ENCODE results near the gene DLG2. TPM values are rescaled to one million over a fixed set of nuclear protein-coding genes. Genes with fewer than 3 reads are reported as not detected.

Gene DLG2
- total RNA-seq, 4 donors from 2014 or later: 37.9 to 71.5 (median 44.9) TPM

GRCh38 chr11:84526250-84526649 lies 1100.9 kb downstream of the DLG2 start:
- Histone ChIP-seq H3K27ac (no peak overlapping the region), H3K4me1 (no peaks in the 10 kb centered on the region), H3K36me3 (no peaks in the 10 kb centered on the region), H3K27me3 (no peaks in the 10 kb centered on the region), H3K4me3 (no peak overlapping the region), H3K9me3 (no peaks in the 10 kb centered on the region)
- no peak for TF ChIP-seq POLR2A (IDR thresholded peaks at IDR 0.05)
- no peak for TF ChIP-seq EP300 (IDR thresholded peaks at IDR 0.05)
- no peak for TF ChIP-seq POLR2AphosphoS5 (IDR thresholded peaks at IDR 0.05)
- TF ChIP-seq CTCF (IDR thresholded peaks at IDR 0.05): no peak
- DNase-seq (ENCODE audit: low spot score in 2 of 2): no peak

GRCh38 chr11:84524422-84525051 lies 1102.6 kb downstream of the DLG2 start:
- 39% methylated on average over 3 of the region's 3 CpGs for WGBS

GRCh38 chr11:84522331-84522730 lies 1104.8 kb downstream of the DLG2 start:
- no peak for DNase-seq (ENCODE audit: low spot score in 2 of 2)
- no peaks in the 10 kb centered on the region for H3K4me1 ChIP-seq
- no peak overlapping the region for H3K4me3 ChIP-seq
- no peaks in the 10 kb centered on the region for H3K9me3 ChIP-seq
- H3K27me3 ChIP-seq: no peaks in the 10 kb centered on the region
- H3K36me3 ChIP-seq: no peaks in the 10 kb centered on the region
- TF ChIP-seq EP300 (IDR thresholded peaks at IDR 0.05) (no peak), POLR2A (IDR thresholded peaks at IDR 0.05) (no peak), CTCF (IDR thresholded peaks at IDR 0.05) (no peak), POLR2AphosphoS5 (IDR thresholded peaks at IDR 0.05) (no peak)
- H3K27ac ChIP-seq: no peak overlapping the region

More at GRCh38 chr11:84524422-84525051, 1102.6 kb downstream of the DLG2 start:
- TF ChIP-seq CTCF (IDR thresholded peaks at IDR 0.05): peak in 1 of 2 donors; percentile 4
- TF ChIP-seq EP300 (IDR thresholded peaks at IDR 0.05): no peak
- Histone ChIP-seq H3K27me3 (no peaks in the 10 kb centered on the region), H3K4me1 (no peaks in the 10 kb centered on the region), H3K4me3 (no peak overlapping the region), H3K9me3 (no peaks in the 10 kb centered on the region), H3K36me3 (no peaks in the 10 kb centered on the region), H3K27ac (no peak overlapping the region)
- DNase-seq (ENCODE audit: low spot score in 2 of 2): no peak

- H3K36me3 ChIP-seq: no peaks in the 10 kb centered on the region
- no peaks in the 10 kb centered on the region for H3K4me1 ChIP-seq
- TF ChIP-seq EP300 (IDR thresholded peaks at IDR 0.05) (no peak), CTCF (IDR thresholded peaks at IDR 0.05) (no peak), POLR2AphosphoS5 (IDR thresholded peaks at IDR 0.05) (no peak), POLR2A (IDR thresholded peaks at IDR 0.05) (no peak)
- no peaks in the 10 kb centered on the region for H3K27me3 ChIP-seq
- DNase-seq (ENCODE audit: low spot score in 2 of 2): no peak
- no peaks in the 10 kb centered on the region for H3K9me3 ChIP-seq
- 43% methylated on average over 2 of the region's 2 CpGs for WGBS
- no peak overlapping the region for H3K27ac ChIP-seq
- H3K4me3 ChIP-seq: no peak overlapping the region
These were observed 1108.4 kb downstream of the DLG2 start for GRCh38 chr11:84518631-84519183.

- 69% methylated on average over 1 of the region's 1 CpG for WGBS
- H3K4me1 ChIP-seq: no peaks in the 10 kb centered on the region
- no peaks in the 10 kb centered on the region for H3K36me3 ChIP-seq
- H3K27ac ChIP-seq: no peak overlapping the region
- DNase-seq (ENCODE audit: low spot score in 2 of 2): no peak
- no peak overlapping the region for H3K4me3 ChIP-seq
- H3K27me3 ChIP-seq: no peaks in the 10 kb centered on the region
- no peak for TF ChIP-seq CTCF (IDR thresholded peaks at IDR 0.05)
- no peak for TF ChIP-seq EP300 (IDR thresholded peaks at IDR 0.05)
- TF ChIP-seq POLR2A (IDR thresholded peaks at IDR 0.05): no peak
- TF ChIP-seq POLR2AphosphoS5 (IDR thresholded peaks at IDR 0.05): no peak
- H3K9me3 ChIP-seq: no peaks in the 10 kb centered on the region
These were observed 1112.7 kb downstream of the DLG2 start for GRCh38 chr11:84514436-84514835.

All from suprapubic skin (tissue), 4 donors.